GM21381 (cell line): Measurements from ENCODE around the gene CDSN.

Source experiments
- ATAC-seq: cut with Tn5 transposase; IDR thresholded peaks from one replicate; pipeline ENCODE4 v1.9.1; 2021; ENCODE audit warnings: mild to moderate bottlenecking, moderate library complexity; ENCODE audit not compliant: unreplicated experiment

CDSN gene

DNA sequence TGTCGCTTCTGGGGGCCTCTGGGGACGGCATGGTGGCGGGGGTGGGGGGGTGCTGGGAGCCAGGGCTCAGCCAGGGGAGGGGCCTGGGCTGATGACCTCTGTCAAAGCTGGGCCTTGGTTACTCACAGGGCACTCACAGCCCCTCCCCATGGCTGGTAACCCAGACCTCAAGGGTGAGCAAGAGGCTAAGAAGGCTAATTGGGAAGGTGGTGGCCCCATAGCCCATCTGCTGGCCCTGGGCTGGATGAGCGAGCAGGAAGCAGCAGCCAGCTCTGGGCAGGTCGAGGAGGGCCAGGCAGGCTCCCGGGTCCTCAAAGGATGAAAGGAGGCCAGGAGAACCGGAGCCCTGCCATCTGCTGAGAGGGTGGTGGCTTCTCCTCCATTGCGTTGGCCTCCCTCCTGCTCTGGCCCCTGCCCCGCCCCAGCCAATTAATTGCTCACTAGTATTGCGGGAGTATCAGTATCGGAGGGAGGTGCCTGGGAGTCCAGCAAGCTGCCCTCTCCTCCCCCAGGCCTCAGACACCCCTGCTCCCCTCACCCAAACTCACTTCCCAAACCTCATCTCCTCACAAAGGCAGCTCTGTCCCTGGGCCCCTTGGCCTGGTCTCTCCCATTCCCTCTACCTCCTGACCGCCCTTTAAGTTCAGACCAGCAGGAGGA is 1.0 kb upstream of the CDSN start:
- no peak for ATAC-seq

DNA sequence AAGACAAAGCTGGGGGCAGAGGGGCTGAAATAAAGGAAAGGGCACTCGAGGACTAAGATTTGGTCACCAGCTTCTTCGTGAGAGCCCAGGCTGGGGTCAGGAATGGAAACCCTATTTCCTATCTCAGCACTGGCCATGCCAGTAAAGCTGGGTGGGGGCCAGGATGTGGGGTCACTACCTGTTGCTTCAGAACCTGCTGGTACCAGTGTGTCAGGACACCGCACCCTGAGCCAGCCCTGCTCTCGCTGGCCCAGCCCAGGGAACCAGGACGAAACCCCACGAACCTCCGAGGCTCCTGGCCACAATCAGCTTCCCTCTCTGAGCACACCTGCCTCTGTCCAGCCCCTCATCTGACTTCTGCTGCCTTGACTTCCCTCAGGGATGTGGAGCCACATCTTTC is 2.1 kb downstream of the CDSN start:
- ATAC-seq, result no peak

DNA sequence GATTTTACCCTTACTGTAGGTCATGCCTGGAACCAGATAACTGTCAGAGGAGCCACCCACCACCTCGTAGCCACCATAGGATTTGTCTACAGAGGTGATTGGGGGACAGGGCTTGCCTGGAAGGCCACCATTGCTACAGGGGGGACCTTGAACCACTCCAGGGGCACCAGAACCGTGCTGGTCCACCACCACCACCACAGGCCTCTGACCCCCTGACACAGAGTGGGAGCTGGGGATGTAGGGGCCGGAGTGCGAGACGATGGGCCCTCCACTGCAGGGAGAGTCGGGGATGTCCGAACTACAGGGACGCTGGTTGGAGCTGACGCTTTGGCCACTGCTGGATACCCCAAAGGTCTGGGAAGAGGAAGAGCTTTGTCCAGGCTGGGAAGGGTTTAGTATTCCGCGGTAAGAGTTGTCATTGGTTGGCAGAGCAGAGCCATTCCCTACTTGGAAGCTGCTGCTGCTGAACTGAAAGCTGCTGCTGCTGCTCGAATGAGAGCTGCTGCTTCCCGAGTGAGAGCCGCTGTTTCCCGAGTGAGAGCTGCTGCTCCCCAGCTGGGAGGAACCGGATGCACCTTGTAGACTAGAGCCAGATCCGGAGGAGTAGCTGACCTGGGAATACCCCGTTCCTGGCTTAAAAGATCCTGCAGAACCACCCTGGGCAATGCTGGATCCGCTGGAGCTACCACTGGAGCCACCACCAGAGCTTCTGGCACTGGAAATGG is 3.4 kb downstream of the CDSN start:
- no peak for ATAC-seq

DNA sequence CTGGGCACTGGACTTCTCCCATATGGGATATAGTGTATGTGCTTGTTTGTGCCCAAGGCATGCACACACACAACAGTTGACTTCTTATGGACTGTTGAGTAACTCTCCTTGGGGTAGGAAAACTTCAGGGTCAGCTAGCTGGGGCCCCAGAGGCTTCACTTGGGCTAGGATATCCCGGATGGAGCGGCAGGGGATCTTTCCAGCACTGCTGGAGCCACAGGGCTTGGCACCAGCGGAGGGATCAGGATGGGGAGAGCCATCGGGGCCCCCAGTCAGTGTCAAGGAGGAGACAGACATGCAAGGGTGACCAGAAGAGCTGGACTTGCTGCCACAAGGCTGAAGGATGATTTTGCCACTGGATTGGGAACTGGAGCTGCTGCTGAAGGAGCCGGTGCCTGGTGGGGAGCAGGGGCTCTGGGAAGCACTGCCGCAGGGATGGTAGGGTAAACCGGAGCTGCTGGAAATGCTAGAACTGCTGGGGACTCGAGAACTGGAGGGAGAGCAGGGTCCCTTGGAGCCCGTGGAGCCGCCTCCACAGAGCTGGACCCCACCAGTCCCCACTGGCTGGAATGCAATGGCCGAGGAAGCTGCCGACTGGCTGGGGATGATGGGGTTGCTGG is 4.2 kb downstream of the CDSN start:
- no peak for ATAC-seq

DNA sequence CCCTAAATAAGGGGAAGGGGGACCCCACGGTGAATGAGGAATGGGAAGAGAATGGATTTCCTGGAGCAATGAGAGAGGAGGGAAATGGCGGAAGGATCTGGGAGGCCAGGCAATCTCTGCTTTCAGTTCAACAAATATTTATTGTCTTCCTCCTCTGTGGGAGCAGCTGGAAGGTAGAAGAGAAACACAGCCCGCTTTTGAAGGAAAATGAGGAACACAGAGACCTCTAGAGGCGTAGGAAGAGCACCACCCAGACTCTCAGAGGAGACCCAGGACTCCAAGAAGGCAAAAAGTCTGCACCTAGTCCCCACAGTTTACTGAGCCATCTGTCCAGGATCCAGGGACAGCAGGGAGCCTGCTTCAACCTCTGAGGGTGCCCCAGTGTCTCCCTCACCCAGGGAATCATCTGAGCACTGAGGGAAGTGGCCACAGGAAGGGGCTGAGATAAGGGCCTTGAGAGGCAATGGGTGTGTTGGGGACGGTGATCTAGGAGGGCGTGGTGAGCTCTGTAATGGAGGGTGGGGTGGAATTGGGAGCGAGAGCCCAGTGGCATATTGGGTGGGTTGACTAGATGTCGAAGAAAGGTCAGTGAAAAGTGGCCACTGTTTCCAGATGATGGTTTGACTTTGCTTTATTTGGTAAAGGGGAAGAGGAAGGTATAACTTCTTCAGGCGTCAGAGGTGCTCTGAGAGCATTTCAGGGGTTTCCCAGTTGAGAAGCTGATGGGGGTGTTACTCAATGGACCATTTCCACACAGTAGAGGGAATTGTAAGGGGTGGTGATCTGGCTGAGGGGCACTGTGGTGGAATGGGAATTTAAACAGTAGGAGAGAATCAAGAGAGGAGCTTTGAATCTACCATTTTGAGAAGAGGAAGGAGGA is 5.0 kb downstream of the CDSN start:
- no peak for ATAC-seq

DNA sequence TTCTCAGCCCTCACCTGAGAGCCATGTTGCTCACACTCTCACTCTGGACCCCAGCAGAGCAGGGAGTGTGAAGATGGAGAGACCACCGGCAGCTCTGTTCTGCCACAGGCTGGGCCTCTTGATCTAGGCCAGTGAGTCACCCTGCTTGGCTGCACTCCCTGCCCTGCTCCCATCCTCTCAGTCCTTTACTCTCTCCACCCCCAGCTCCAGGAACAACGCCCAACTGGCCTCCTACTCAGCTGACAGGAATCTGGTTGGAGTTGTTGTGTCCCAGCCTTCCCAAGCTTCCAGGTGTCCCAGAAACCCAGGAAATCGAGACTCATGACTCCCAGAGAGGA is 5.7 kb downstream of the CDSN start, which contains the start of gene PSORS1C1:
TSS of gene PSORS1C1 (plus strand) at position 260 of the 338 bp plus-strand sequence. CDS start 14,833 bp downstream, outside the sequence.
- no peak for ATAC-seq

DNA sequence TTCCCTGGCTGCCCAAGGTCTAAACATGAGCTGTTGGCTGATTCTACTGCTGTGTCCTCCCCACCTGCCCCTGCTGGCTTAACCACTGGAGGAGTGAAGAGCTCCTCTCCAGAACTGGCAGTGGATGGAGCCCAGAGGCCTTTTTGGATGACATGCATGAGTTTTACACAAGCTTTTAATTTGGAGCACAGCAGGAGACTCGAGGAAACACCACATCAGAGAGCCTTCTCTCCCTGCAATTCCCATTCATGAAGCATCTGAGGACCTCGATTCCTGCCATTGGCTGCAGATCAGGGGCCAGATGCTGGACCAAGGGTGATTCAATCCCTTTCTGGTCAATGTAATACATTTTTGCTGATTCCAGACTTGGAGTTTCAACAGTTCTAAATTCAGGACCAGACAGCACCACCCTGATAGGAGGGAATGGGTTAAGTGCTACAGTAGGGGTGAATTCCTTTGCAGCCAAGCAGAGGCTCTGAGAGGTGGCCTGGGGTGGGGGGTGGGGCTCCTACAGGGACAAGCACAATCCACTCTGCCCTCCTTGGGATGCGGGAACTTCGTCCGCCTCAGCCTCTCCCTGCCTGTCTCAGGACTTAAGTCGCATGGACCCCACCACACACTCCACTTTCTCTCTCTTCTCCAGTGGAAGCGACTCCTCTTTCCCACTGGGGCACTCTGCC is 6.2 kb downstream of the CDSN start:
- ATAC-seq, result no peak

DNA sequence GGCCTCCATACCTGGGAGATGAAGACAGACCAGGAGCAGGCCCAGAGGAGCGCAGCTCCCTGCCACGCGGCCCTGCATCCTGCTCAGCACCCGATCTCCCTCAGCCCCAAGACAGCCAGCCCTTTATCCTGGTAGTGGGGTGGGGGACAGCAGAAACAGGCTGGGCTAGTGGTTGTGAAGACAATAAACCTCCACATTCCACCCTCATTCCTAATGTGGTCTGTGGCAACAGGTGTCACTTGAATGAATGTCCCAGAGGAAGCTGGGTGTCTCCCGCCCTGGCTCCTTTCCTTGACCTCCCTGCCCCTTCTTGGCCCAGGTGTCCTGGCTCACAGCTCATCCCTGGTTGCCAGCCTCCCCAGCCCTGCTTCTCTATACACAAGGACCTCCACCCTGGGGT is 7.8 kb downstream of the CDSN start, which contains the start of gene C6orf15:
TSS of gene C6orf15 (minus strand) at position 98 of the 400 bp plus-strand sequence. CDS start at position 78, 20 bp downstream.
- ATAC-seq, result no peak

DNA sequence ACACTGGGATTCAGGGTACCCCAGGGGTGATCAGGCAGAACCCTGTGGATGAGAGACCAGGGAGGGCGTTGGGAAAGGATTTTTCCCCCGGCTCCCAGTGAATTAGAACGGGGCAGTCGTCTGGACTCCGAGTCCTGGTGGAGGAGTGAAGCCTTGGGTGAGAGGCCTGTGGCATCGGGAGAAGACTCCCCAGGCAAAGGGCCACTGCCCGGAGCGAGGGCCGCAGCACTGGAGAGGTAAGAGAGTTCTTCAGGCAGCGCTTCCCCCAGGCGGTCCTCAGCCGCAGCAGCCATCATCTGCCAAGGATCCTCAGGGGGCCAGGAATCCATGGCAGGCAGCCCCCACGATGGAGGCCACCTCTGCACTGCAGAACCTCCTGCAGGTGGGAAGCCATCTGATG is 8.5 kb downstream of the CDSN start:
- no peak for ATAC-seq

DNA sequence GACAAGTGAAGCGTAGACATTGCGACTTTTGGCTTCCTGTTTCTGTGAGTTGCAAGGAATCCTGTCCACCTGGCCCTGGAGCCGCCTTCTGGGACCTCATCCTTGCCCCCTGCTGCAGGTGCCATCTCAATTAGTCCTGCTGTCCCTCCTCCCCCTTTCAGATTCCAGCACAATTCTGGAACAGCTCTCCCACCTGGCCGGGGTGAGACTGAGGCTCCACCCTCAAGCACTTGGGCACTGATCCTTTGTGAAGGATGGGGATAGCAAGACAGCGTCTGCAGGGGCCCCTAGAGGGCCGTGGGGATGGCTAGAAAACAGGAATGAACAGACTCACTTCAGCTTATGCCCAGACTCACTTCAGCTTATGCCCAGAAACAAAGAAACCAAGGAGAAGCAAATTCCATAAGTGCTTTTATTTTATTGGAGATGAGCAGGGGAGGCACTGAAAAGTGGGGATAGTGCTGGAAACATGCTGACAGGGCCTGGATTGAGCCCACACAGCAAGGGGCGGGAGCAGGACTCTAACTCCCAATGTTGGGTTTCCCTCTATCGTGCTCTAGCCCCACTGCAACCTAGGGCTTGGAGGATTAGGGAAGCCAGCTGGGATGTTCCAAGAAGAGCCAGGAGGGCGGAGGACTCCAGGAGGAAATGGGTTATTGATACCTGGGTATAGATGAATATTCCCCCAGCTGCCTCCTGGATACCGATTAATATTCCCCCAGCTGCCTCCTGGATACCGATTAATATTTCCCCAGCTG is 9.2 kb downstream of the CDSN start:
- ATAC-seq, result no peak

DNA sequence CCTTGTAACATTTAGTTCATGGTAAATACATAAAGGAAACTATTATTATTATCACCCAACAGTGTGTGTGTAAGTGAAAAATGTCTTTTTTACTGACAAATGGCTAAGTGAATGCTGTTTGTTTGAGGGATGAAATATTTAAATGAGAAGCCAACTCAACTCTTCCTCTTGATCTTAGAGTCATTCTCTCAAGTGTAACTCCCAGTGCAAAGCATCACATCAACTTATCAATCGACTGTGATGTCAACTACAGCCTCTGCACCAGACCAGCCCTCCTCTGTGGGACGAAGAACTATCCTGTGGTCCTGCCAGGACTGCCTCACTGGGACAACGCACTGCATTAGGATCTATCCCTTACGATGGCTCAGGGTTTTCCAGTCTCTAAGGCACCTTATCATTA is 13.2 kb downstream of the CDSN start:
- ATAC-seq, result no peak

DNA sequence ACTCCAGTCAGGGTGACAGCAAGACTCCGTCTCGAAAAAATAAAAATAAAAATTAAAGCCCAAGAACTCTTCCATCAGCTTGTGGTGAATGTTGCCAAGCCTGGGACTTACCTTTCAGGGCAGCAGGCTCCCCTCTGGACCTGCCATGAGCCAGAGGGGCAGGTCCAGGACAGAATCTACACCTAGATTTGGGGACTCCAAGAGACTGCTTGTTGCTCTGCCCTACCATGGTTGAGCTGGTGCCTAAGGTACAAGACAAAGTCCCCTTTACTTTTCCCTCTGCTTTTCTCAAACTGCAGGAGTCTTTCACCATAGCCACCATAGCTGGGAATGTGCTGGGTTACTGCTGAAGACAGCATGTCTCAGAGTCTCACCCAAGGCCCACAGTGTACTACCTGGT is 17.1 kb downstream of the CDSN start:
- no peak for ATAC-seq

DNA sequence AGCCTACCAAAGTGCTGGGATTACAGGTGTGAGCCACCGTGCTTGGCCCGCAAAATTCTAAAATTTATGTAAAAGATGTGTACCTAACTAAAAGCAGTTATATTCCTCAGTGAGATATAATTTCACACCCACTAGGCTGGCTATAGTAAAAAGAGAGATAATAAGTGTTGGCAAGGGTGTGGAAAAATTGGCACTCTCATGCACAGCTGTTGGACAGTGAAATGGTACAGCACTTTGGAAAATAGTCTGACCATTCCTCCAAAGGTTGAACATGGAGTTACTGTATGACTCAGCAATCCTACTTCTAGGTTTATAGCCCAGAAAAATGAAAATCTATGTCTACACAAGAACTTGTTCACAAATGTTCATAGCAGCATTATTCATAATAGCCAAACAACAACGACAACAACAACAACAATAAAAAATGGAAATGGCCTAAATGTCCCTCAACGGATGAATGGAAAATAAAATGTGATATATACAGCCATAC is 21.8 kb downstream of the CDSN start:
- ATAC-seq, result no peak

DNA sequence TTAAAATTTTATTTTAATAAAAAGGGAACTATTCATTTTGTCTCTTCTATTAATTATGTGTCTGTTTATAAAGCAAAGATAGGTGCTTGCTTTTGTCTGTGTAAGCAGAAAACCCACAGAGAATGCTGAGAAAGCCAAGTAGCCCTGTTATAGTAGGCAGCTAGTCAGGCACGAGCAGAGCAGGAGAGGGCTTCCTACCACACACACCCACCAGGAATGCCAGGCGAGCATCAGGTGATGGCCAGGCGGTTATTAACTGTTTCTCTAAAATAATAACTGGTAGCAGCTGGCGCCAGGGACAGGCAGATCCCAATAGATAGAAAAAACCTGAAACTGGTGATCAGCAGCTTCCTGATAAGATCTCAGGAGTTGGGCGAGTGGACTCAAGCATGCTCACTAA is 23.6 kb downstream of the CDSN start:
- ATAC-seq, result no peak

DNA sequence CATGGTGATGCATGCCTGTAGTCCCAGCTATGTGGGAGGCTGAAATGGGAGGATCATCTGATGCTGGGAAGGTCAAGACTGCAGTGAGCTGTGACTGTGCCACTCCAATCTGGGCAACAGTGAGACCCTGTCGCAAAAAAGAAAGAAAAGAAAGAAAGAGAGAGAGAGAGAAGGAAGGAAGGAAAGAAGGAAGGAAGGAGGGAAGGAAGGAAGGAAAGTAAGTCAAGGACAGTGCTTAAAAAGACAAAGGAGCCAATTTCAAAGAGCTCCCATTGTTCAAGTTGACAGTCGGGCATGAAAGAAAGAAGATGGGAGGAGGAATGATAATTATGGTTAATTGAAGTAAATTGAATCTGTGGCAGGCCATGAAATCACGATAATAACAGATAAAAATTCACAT is 24.0 kb downstream of the CDSN start:
- no peak for ATAC-seq

DNA sequence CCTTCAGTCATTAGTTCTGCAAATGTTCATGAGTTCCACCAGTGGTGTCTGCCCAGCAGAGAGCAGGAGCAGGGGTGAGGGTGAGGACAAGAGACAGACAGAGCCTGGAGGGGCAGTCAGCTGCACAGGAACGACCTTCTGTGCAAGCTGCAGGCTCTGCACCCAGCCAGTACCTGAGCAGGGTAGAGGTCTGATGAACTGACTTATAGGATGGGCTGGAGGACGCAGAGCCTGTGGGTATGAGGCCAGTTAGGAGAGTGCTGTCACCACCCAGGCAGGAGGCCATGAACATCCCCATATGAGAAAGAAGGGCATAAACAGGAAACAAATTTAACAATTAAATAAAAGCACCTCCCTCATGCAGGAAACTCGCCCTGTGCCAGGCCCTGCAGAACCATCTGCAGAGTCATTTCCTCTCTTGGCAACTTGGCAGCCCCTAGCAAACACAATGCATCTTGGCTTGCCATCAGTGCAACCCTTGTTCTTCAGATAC is 25.8 kb downstream of the CDSN start:
- ATAC-seq, result no peak

DNA sequence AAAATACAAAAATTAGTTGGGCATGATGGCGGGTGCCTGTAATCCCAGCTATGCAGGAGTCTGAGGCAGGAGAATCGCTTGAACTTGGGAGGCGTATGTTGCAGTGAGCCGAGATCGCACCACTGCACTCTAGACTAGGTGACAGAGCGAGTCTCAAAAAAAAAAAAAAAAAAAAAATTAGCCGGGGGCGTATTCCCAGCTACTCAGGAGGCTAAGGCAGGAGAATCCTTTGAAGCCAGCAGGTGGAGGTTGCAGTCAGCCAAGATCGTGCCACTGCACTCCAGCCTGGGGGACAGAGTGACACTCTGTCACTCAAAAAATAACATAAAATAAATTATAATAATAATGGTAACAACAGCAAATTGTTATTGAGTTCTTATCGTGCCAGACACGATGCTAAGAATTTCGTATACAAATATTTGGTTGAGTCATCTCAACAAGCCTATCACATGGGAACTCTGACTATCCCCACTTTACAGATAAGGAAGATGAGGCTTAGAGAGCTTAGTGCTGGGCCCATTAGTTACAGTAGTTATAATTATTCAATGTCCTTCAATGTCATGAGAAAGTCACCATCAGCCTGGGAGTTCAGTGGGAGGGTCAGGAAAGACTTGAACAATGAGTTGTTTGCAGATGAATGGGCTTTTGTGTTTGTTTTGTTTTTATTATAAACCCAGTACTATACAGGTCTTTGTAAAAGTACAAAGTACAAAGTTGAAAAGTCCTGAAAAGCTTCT is 27.3 kb downstream of the CDSN start:
- ATAC-seq, result no peak

DNA sequence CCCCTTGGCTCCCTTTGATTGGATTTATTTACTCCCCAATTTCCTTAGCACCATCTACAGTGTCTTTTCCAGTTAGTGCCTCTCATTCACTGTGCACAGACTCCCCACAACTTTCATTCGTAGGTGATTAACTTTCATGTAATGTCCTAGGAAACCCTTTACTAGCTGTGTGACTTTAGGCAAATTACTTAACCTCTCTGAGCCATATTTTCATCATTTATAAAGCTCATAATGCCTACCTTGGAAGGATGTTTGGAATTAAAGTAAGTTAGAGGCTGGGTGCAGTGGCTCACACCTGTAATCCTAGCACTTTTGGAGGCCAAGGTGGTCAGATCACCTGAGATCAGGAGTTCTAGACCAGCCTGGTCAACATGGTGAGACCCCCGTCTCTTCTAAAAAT is 28.0 kb downstream of the CDSN start:
- no peak for ATAC-seq

DNA sequence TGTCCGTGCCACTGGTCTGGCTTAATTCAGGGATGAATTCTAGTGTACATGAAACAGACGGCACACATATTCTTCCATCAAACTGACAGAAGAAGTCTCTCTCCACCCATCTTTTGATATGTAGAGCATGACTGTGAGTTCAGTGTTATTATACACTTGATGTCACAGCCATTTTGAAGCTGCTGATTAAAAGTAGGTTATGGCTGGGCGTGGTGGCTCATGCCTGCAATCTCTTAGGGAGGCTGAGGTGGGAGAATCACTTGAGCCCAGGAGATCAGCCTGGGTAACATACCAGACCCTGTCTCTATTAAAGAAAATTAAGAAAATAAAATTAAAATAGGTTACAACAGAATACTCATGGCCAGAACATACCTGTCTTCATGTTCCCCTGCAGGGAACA is 28.6 kb downstream of the CDSN start:
- no peak for ATAC-seq
